ENCODE results near the gene SHISA8.

DNA sequence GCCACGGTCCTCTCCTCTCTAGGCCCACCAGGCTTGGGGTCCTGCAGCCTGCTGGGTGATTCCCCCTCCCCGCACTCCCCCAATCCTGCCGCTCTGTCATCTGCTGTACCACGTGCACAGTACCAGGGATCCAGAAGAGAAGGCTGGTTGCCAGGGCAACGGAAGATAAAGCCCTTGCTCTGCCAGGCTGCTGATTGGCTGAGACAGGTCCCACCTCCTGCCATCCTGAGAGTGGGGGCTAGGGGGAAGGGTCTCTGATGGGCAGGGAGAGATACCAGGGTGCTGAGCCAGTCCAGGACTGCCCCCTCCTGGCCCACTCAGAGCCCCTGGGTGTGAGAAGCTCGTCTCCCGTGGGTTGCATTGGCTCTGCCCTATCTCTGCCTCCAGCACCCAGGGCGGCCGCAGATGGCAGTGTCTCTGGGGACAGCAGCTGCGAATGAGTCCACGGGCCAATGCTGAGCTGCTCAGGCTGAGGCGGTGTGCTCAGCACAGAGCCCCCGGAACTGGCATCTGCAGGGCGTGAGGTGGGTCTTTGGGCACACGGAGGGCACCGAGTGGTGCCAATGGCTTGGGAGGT, 37.1 kb upstream of the SHISA8 start, which contains the start of gene SMIM45:
- no peak for TF ChIP-seq ELF4 (IDR thresholded peaks at IDR 0.05)
- no peak for TF ChIP-seq HDGF (IDR thresholded peaks at IDR 0.05; ENCODE audit: borderline replicate concordance)
- TF ChIP-seq NFRKB (IDR thresholded peaks at IDR 0.05), result no peak
- no peak for TF ChIP-seq ZNF384 (IDR thresholded peaks at IDR 0.05)
- TF ChIP-seq ARNT (IDR thresholded peaks at IDR 0.05), result no peak

Data from HEK293T (cell line).